GM21528 (cell line): Measurements from ENCODE around the gene MYO1E.
"Not testable (repeated sequence)": the region's sequence is repeated elsewhere in the genome, so short reads cannot be mapped to it uniquely, and the experiment has no call there.

ENCODE experiments used
- ATAC-seq: cut with Tn5 transposase; IDR thresholded peaks from one replicate; pipeline ENCODE4 v1.9.1; 2021; ENCODE audit warnings: mild to moderate bottlenecking, moderate library complexity; ENCODE audit not compliant: unreplicated experiment, low FRiP score

MYO1E gene

GRCh38 chr15:59296181-59296617 lies 76.5 kb downstream of the MYO1E start:
- no peak for ATAC-seq

DNA sequence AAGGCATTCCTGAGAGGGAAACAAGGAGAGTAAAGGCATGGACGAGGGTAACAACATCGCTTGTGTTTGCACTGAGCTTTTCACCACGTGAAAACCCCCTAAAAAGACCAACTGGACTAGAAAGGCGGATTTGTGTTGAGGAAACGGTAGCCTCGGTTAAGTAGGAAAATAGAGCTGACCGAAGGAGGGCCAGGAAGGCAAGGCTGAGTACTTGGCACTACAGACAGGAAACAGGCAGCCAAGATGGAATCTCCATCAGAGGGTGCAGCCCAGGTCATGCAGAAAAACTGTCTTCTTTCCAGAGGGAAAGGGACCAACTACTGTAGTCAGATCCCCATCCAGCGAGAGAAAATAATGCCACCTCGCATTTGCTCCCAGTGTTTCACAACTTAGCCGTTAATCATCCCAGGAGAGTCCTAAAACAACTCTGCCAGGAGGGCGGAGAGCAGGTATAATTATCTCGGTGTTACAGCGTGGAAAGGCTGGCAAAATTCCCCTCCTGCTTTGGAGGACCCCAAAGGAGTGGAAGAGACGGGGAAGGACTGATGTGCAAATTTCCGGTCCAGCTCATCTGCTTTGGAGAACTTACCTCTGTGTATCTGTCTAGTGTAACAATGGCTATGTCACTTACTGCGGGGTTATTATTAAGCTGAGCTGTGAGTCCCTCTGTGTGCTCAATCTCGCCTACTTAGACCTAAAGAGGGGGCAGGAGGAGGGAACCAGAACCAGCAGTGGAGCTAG lies 77.2 kb downstream of the MYO1E start:
- no peak for ATAC-seq

GRCh38 chr15:59294574-59295260 lies 78.0 kb downstream of the MYO1E start:
- no peak for ATAC-seq

- no peak for ATAC-seq
Observed at GRCh38 chr15:59292442-59293151, 80.1 kb downstream of the MYO1E start.

GRCh38 chr15:59291213-59291549 lies 81.5 kb downstream of the MYO1E start:
- ATAC-seq = no peak

DNA sequence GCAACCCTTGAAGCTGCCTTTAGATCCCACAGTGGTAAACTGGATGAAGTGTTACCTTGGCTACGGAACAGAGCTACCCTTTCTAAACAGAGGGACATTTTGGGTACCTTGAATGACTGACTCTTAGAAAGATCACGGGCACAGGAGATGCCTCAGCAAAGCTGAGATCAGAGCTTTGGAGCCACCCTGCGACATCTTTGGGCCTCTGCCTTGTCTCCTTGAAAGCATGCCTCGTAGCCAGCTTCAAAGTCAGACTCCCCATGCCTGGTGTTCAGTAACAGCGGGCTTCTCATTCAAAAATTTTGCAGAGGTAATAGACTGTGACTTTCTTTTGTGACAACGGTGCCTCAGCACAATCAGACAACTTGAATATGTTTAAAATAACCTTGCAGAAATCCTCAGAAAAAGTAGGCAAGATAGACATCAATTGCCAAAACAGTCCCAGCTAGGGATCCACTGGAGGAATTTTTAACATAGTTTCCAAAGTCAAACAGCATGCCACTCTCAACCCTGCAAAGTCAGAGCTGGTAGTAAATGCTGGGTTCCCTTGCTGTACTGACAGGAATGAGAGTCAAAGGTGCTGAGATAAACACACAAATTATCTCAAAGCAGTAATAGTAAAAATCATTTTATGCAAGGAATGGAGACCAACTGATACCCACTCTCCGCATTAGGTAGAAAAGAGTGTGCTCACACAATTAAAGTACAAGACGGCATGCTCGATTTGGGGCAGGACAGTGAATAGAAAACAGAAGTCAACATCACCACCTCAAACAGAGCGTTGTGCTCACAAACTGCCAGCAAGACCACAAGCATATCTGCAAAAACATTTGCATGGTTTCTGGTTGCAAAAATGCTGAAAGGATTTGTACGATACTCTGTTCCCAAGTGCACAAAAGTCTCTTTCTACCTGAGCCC lies 82.1 kb downstream of the MYO1E start:
- ATAC-seq = no peak

DNA sequence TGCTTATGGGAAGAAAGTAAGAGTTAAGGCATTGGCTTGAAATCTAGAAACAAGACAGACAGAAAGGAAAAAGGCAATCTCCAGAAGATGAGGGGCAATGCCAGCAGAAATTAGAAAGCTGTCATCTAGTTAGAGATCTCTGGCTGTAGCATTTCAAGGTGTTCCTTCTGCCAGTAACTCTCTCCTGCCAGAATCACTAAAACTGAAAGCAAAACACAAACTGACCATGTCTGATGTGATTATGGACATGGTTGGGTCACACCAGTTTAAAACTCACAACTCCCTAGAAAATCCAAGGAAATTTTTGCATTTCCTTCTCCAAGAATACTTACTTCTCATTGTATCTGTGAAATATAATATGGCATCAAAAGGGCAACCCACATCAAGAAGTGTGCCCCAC lies 83.1 kb downstream of the MYO1E start:
- no peak for ATAC-seq

GRCh38 chr15:59283717-59284391 lies 88.8 kb downstream of the MYO1E start:
- ATAC-seq = no peak

DNA sequence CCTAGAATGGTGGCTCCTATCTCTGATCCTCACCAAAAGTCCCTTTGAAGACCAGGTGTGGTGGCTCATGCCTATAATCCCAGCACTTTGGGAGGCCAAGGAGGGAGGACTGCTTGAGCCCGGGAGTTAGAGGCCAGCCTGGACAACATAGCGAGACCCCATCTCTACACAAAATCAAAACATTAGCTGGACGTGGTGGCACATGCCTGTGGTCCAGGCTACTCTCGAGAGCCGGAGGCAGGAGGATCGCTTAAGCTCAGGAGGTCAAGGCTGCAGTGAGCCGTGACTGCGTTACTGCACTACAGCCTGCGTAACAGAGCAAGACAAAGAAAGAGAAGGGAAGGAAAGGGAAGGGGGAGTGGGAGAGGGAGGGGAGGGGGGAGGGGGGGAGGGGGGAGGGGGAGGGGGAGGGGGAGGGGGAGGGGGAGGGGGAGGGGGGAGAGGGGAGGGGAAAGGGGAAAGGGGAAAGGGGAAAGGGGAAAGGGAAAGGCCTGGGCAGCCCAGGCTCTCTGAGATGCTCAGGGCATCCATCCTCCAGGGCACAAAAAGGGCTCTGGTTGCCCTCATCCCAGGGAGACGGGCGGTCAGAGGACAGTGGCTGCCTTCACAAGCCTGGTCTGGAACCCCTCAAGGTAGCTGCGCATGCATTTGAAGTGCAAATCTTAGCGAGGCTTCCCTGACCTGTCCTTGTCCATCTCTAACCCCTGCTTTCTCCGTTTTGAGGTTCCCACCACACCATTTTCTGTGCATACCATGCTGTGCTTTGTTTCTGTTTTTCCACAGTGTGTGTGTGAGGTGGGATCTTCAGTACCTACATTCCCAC lies 89.9 kb downstream of the MYO1E start:
- ATAC-seq = no peak

DNA sequence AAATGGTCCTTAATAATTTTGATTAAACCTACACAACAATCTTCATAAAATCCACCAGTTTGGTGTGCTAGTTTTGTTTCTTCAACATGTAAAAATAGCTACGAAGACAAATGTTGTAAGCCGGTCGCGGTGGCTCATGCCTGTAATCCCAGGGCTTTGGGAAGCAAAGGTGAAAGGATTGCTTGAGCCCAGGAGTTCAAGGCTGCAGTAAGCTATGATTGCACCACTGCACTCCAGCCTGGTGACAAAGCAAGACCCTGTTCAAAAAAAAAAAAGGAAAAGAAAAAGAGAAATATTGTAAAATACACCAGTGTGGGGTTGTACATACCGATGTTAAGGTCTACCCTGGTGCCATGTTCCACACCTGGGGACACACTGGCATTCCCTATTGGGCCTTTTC lies 91.0 kb downstream of the MYO1E start:
- no peak for ATAC-seq

DNA sequence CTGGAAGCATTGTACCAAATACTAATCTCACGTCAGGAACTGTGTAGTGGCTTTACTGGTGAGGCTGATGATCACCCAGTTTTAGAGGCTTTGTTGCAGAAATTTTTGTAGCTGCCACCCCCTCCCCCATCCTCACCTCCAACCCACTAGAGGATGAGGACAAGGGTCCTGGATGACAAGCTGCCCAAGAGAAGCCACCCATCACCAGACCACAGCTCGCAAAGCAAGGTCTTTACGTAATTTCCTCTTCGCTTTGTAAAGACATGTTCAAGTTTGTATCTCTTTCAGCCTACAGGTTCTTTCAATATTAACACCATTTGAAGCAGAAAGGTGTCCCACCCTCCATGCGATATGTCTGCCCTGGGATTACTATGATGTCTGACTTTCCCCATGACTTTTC lies 91.8 kb downstream of the MYO1E start:
- ATAC-seq = no peak

DNA sequence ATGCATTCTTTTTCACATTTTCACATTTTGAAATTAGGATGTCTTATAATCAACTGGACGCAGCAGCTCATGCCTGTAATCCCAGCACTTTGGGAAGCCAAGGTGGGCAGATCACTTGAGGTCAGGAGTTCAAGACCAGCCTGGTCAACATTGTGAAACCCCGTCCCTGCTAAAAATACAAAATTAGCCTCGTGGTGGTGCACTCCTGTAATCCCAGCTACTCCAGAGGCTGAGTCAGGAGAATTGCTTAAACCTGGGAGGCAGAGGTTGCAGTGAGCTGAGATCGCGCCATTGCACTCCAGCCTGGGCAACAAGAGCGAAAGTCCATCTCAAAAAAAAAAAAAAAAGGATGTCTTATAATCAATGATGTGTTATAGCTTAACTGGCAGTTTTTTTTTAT lies 92.4 kb downstream of the MYO1E start:
- ATAC-seq = not testable (repeated sequence)

- ATAC-seq = no peak
Observed at GRCh38 chr15:59279023-59279422, 93.6 kb downstream of the MYO1E start.

DNA sequence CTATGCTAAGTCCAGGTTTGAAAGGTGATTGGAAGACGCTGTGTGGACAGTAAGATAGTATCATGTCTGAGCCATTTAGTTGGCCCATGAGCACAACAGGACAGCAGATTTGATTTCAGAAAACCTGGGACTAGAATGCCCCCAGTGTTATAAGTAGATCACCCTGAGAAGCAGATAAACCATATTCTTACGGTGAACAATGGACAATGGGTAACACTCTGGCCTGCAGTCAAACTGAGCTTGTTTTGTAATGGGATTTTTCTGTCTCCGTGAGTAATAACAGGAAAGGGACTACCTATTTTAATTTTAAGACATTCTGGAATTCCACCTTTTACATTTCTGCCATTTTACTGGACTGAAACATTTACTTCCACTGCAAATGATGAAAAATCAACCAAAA lies 94.6 kb downstream of the MYO1E start:
- no peak for ATAC-seq

- no peak for ATAC-seq
Observed at GRCh38 chr15:59276225-59277178, 96.2 kb downstream of the MYO1E start.

DNA sequence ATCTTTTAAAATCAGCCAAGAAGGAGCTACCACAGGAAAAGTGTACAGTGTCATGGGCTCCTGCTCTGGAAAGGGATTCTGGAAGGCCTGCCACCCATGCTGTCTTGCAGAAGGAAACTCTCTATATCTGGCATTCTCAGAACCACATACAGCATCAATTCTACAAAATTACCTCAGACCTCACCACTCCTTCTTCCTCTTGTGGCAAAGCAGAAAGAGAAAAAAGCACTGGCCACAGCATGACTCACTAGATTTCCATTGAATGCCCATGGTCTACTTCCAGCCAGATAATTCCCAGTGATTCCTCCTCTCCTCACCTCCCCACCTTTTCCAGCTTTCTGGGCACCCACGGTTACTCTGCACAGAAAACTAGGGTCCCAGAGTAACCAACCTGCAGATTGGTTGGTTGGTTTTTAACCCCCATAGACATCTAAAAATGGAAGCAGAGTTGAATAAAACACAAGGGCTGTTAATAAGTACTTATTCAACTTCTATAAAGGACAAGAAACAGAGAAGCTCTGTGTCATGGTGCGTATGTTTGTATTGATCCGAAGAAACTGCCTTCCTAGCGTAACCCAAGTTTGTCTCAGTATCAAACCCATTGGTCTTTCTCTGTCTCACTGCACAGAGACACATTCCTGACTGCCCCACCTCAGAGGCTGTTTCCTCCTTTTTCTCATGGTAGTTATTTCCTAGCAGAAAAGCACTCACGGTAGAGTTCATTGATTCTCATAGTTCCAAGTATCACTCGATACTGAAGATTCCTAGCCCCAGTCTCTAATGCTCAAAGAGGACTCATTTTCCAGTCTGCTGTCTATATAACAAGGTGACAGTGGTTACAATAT lies 98.3 kb downstream of the MYO1E start:
- ATAC-seq = no peak

GRCh38 chr15:59273234-59273633 lies 99.4 kb downstream of the MYO1E start:
- ATAC-seq = no peak
